Upper lobe of left lung (tissue), 6 donors: ENCODE results near the gene PARD3B. TPM values are rescaled to one million over a fixed set of nuclear protein-coding genes. Genes with fewer than 3 reads are reported as not detected.

Source experiments
- ATAC-seq, 2 donors: fragments of 200-7000 bp; cut with Tn5 transposase; one replicate each; pipeline ENCODE4 v1.9.1; 2022; ENCODE audit warnings: mild to moderate bottlenecking in 2 of 2, moderate library complexity in 2 of 2; ENCODE audit not compliant: low FRiP score in 2 of 2
- DNase-seq, 2 donors: peaks; one replicate each; pipeline ENCODE4 v3.0.0-alpha.2; 2019 to 2020
- H3K27ac ChIP-seq, 4 donors: fragments of 200-600 bp; sonication (generic); one replicate each; pipeline ENCODE4 v1.5.1; 2016 to 2019
- H3K27me3 ChIP-seq, 4 donors: fragments of 200-600 bp; sonication (generic); one replicate each; pipeline ENCODE4 v1.5.1; 2017 to 2019
- H3K36me3 ChIP-seq, 4 donors: fragments of 200-600 bp; sonication (generic); one replicate each; pipeline ENCODE4 v1.5.1; 2016 to 2019
- H3K4me1 ChIP-seq, 4 donors: fragments of 200-600 bp; sonication (generic); one replicate each; pipeline ENCODE4 v1.5.1; 2018 to 2019
- H3K4me3 ChIP-seq, 4 donors: fragments of 200-600 bp; sonication (generic); one replicate each; pipeline ENCODE4 v1.5.1; 2017 to 2019; ENCODE audit warnings: mild to moderate bottlenecking in 2 of 4, moderate library complexity in 1 of 4
- H3K9me3 ChIP-seq, 4 donors: fragments of 200-600 bp; sonication (generic); one replicate each; pipeline ENCODE4 v1.5.1; 2018 to 2019
- CTCF ChIP-seq, 6 experiments: fragments of 450-650 bp in 4 of 6; fragments of 200-600 bp in 2 of 6; sonication (generic) in 2 of 6; IDR thresholded peaks; one replicate each; pipeline ENCODE4 v1.5.1; 2016 to 2019; ENCODE audit warnings: antibody characterized with exemption in 6 of 6
- EP300 ChIP-seq, 4 donors: sonication (generic); formaldehyde crosslinking; IDR thresholded peaks; one replicate each; pipeline ENCODE4 v1.5.1; 2017; ENCODE audit warnings: antibody characterized with exemption in 4 of 4, control low read depth in 2 of 4
- POLR2A ChIP-seq, 4 donors: fragments of 450-650 bp; IDR thresholded peaks; one replicate each; pipeline ENCODE4 v1.5.1; 2016 to 2017; ENCODE audit warnings: antibody characterized with exemption in 4 of 4, mild to moderate bottlenecking in 2 of 4
- POLR2AphosphoS5 ChIP-seq, 2 donors: sonication (generic); formaldehyde crosslinking; IDR thresholded peaks; one replicate each; pipeline ENCODE4 v1.5.1; 2017; ENCODE audit warnings: antibody characterized with exemption in 2 of 2
- WGBS, 2 donors: methylation state at CpG; one replicate each; pipeline ENCODE4 v1.1.5; 2017 to 2018; 5-methylcytosine and 5-hydroxymethylcytosine counted together
- total RNA-seq, 6 donors: library from RNA; depleted of rRNA in 4 of 6; stranded (reverse); fragments of >200 nt in 4 of 6; gene quantifications; one replicate each; pipeline versions ENCODE4 v1.1.0 to v1.2.1, GENCODE V29; 2016 to 2021
- donor health status: DM: no; HTN: no; CAD: no; lungs with moderate emphysema.
- donor health status: DM: no; HTN: yes; CAD: no; lungs with severe emphysema.

The PARD3B gene
- total RNA-seq, 6 donors from 2014 or later, result 17.8 to 44.9 (median 24.2) TPM

DNA sequence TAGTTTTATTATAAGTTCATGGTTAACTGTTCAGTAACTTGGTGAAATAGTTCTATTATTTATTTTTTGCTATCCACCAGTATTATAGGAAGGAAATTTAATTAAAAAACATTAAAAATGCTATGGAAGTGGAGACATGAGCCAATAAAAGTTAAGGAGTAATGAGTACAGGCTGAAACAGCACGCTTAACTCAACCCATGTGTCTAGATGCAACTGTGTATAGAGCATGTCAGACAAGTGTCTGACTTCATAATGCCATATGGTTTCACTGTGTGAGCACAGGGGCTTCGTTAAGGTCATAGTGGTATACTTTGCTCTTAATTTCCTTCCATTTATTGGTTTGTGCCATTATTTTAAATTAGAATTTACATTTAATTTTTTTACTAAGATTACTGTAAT, 570.2 kb downstream of the PARD3B start:
- Histone ChIP-seq H3K4me3 (no peak overlapping the region), H3K9me3 (no peaks in the 10 kb centered on the region), H3K36me3 (no peaks in the 10 kb centered on the region), H3K27ac (no peak overlapping the region), H3K4me1 (no peaks in the 10 kb centered on the region), H3K27me3 (no peaks in the 10 kb centered on the region)
- 89 to 91% methylated on average over 2 of the region's 2 CpGs for WGBS, 2 donors
- no peak for ATAC-seq
- no peak for TF ChIP-seq POLR2A (IDR thresholded peaks at IDR 0.05)
- no peak for TF ChIP-seq EP300 (IDR thresholded peaks at IDR 0.05)
- no peak for TF ChIP-seq POLR2AphosphoS5 (IDR thresholded peaks at IDR 0.05)
- TF ChIP-seq CTCF (IDR thresholded peaks at IDR 0.05), result no peak
- DNase-seq, result no peak

- ATAC-seq, result no peak
These were observed 571.9 kb downstream of the PARD3B start for GRCh38 chr2:205117125-205117524.

GRCh38 chr2:205119136-205119535, 573.9 kb downstream of the PARD3B start:
- DNase-seq, result no peak
- Histone ChIP-seq H3K27me3 (no peaks in the 10 kb centered on the region), H3K9me3 (no peaks in the 10 kb centered on the region), H3K27ac (no peak overlapping the region), H3K36me3 (no peaks in the 10 kb centered on the region), H3K4me1 (no peaks in the 10 kb centered on the region), H3K4me3 (no peak overlapping the region)
- no peak for ATAC-seq
- no peak for TF ChIP-seq EP300 (IDR thresholded peaks at IDR 0.05)
- no peak for TF ChIP-seq POLR2AphosphoS5 (IDR thresholded peaks at IDR 0.05)
- no peak for TF ChIP-seq CTCF (IDR thresholded peaks at IDR 0.05)
- TF ChIP-seq POLR2A (IDR thresholded peaks at IDR 0.05), result no peak
- WGBS, 2 donors, result 77 to 88% methylated on average over 9 of the region's 9 CpGs

More at GRCh38 chr2:205117125-205117524, 571.9 kb downstream of the PARD3B start:
- Histone ChIP-seq H3K4me1 (no peaks in the 10 kb centered on the region), H3K9me3 (no peaks in the 10 kb centered on the region), H3K36me3 (no peaks in the 10 kb centered on the region), H3K27ac (no peak overlapping the region), H3K4me3 (no peak overlapping the region), H3K27me3 (no peaks in the 10 kb centered on the region)
- WGBS, 2 donors, result 93 to 95% methylated on average over 2 of the region's 2 CpGs
- DNase-seq, result no peak
- TF ChIP-seq POLR2AphosphoS5 (IDR thresholded peaks at IDR 0.05), result no peak
- TF ChIP-seq POLR2A (IDR thresholded peaks at IDR 0.05), result no peak
- no peak for TF ChIP-seq CTCF (IDR thresholded peaks at IDR 0.05)

DNA sequence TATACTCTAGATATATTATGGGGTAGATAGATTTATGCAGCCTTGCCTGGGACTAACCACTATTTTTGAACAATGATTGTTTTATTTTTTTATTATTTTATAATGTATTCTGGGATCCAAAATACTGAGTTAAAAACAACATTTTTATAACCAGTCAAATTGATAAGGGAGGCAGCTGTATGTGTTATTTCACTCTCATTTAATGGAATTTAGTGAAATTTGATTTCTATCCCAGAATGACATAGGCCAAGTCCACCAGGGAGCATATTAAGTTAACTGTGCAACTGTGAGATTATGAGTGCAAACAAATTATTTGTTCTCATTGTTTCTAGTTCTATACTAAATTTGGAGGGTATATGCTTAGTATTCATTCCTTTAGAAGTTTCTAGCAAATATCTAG, 583.5 kb downstream of the PARD3B start:
- Histone ChIP-seq H3K4me1 (peaks cover 0 to 5% (median 0%) of the 10 kb centered on the region in 4 donors), H3K4me3 (no peak overlapping the region), H3K27ac (no peak overlapping the region), H3K36me3 (peaks cover 0 to 9% (median 0%) of the 10 kb centered on the region in 4 donors), H3K9me3 (no peaks in the 10 kb centered on the region), H3K27me3 (no peaks in the 10 kb centered on the region)
- ATAC-seq, result no peak
- no peak for DNase-seq
- no peak for TF ChIP-seq EP300 (IDR thresholded peaks at IDR 0.05)

- ATAC-seq (no peak), DNase-seq (no peak)
- 39 to 57% methylated on average over 5 of the region's 5 CpGs for WGBS, 2 donors
- Histone ChIP-seq H3K9me3 (no peaks in the 10 kb centered on the region), H3K27me3 (no peaks in the 10 kb centered on the region), H3K4me3 (no peak overlapping the region), H3K27ac (no peak overlapping the region), H3K36me3 (peaks cover 0 to 9% (median 0%) of the 10 kb centered on the region in 4 donors), H3K4me1 (peaks cover 0 to 5% (median 0%) of the 10 kb centered on the region in 4 donors)
- TF ChIP-seq POLR2A (IDR thresholded peaks at IDR 0.05) (no peak), POLR2AphosphoS5 (IDR thresholded peaks at IDR 0.05) (no peak), CTCF (IDR thresholded peaks at IDR 0.05) (no peak), EP300 (IDR thresholded peaks at IDR 0.05) (no peak)
These were observed 584.3 kb downstream of the PARD3B start for GRCh38 chr2:205129531-205129930.
